NCI-H2081 (cell line): ENCODE measurements around the gene ABCC6.
"Not testable (repeated sequence)": the region's sequence is repeated elsewhere in the genome, so short reads cannot be mapped to it uniquely, and the experiment has no call there.

ENCODE experiments used
- DNase-seq, 2 experiments: peaks; one replicate each; lab custom pipeline; 2025; lab: John Stamatoyannopoulos, UW

Gene ABCC6

DNA sequence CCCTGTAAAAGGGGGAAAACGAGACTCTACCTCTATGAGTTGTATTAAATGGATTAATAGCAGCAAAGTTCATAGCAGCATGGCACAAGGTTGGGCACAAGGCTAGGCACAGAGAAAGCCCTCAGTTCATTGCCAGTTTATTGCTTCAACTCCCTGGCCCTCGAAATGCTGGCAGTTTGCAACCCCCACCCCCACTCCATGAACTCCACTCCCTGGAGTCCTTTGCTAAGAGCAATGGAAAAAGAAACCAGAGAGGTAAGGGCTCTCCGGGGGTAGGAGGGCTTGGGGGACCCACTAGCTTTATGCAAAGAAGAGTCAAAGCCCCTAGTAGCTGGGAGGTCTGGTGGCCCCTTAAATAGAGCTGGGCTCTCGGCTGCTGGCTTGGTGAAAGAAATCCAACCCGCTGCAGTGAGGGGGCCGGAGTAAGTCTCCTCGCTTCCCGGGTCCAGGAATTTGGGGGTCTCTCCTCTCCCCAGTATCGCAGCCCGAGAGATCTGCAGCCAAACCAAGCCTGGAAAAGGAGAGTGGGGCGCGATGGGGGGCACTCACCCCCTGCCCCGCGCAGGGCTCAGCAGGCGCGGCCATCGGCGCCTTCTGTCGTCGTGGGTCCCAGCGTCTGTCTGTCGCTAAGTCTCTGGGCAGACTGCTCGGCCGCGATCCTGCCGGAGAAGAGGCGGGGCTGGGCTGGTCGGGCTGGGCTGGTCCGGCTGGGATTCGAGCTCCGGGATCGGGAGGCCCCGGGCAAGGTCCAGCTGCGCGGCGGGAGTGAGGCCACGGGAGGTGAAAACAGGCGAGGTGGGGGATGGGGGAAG lies at the start of gene ABCC6:
ABCC6 (minus strand) TSS at position 645 of the 812 bp plus-strand sequence; CDS start at position 585, 60 bp downstream.
- not testable (repeated sequence) for DNase-seq

DNA sequence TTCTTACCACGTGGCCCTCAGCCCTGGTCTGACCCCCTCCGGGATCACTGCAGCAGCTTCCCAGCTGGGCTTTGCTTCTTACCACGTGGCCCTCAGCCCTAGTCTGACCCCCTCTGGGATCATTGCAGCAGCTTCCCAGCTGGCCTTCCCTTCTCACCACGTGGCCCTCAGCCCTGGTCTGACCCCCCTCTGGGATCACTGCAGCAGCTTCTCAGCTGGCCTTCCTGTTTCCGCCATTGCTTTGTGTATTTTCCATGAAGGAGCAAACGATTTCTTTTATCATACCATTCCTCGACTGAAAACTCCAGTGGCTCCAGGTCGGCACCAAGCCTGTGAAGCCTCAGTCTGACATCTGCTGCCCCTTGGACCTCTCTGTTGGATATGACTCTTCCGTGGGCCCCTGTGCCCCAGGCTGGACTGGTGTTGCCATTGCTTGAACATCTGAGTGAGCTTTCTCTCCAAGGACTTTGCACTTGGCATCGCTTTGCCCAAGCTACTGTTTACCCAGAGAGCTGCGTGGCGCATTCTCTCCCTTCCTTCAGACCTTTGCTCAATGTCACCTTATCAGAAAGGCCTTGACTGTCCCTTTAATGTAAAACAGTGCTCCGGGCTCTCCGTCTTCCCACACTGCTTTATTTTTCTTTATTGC lies 49.4 kb upstream of the ABCC6 start:
- not testable (repeated sequence) for DNase-seq

DNA sequence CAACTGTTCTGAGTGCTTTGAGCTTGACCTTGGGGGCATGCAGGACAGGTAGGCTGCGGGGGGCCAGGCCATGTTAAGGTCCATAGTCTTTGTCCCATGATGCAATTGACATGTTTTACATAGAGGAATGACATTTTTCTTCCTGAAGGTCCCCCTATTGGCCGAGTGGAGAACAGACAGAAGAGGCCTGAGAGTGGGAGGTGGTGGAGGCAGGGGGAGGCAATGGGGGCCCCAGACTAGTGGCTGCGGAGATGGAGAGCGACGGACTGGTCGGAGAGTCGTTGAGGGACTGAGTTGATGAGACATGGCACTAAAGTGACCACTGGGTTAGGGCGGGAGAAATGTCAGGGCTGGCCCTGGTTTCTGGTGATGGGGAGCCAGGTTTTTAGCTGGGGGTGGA lies 48.4 kb upstream of the ABCC6 start:
- DNase-seq, result not testable (repeated sequence)

DNA sequence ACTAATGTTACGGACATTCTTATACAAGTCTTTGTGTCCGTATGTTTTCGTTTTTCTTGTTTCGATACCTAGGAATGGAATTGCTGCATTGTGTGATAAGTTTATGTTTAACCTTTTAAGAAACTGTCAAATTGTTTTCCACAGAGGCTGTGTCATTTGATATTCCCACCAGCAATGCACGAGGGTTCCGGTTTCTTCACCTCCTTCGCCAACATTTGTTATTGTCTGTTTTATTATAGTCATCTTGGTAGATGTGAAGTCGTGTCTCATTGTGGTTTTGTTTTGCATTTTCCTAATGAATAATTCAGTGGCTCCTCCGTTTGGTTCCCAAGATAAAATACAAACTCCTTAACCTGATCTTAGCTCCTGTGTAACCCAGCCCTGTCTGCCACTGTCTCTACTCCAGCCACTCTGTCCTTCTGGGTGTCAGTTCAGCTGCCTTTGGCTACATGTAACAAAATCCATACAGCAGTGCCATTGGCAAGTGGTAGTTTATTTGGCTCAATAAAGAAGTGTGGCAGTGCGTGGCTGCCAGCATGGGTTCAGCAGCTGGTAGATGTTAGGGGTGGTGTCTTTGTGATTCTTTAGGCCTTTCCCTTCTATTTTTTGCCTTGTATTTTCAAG lies 45.0 kb upstream of the ABCC6 start:
- not testable (repeated sequence) for DNase-seq

DNA sequence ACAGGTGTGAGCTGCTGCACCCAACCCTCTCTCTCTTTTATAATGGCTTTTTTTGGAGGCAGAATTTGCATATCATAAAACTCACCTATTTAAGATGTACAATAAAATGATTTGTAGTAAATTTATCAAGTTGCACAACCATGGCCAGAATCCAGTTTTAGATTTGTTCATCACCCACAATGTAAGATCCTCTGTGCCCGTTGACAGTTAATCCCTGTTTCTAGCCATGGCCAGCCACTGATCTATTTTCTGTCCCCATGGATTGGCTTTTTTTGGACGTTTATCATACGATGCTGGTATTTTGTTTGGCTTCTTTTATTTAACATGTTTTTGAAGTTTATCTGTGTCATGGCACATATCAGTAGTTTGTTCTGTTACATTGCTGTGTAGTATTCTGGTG lies 44.4 kb upstream of the ABCC6 start:
- DNase-seq, result not testable (repeated sequence)

DNA sequence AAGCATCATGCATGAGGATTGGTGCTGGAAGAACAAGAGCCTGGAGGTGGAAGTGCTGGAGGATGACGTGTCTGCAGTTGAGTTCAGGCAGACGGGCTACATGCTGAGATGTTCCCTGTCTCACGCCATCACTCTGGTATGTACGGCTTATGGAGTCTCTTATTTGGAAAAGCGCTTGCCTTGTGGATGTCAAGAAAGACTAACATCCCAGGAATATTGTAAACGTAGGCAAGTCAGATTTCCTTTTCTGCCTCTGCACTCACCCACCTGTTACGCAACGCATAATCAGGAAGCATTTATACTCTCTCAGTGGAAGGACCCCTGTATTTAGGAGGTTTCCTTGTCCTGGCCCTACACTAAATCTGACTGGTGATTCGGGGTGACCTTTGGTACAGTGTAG lies 41.8 kb upstream of the ABCC6 start:
- not testable (repeated sequence) for DNase-seq

DNA sequence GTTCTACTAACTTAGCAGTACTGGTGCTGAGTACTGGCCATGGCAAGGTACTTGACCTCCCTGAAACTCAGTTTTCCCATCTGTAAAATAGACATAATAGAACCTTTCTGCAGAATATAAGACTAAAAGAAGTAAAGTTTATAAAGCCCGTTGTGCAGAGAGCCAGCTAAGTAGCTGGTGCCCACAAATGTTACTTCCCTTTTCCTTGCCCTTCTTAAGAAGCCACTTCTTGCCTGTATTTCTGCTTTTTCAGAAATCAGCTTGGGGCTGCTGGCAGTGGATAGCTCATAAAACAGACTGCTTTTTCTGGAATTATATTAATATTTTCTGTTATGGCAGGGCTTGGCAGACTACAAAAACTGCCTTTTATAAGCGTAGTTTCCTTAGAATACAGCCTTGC lies 40.7 kb upstream of the ABCC6 start:
- not testable (repeated sequence) for DNase-seq

DNA sequence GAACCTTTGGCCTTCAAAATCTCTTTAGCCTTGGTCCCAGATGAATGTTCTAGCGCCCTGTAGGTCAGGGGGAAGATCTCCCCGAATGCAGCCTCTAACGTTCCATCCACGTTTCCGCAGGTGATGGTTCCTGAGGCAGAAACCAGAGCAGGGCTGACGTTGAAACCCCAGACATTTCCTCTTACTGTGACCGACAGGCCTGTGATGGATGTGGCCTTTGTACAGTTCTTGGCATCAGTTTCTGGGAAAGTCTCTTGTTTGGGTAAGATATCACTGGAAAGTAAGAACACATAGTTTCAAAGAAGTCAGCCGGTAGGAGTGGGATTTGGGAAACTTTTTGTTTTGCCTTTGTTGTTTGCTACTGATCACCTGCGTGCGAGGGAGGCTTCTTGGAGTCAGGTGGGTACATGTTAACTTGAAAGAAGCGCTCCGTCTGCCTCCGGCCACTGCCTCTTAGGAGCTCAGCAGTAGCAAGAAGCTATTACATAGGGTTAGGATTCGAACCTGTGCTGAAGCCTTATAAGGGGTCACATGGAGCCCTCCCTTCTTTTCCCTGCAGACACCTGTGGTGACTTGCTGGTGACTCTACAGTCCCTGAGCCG lies 39.8 kb upstream of the ABCC6 start:
- DNase-seq, result not testable (repeated sequence)

DNA sequence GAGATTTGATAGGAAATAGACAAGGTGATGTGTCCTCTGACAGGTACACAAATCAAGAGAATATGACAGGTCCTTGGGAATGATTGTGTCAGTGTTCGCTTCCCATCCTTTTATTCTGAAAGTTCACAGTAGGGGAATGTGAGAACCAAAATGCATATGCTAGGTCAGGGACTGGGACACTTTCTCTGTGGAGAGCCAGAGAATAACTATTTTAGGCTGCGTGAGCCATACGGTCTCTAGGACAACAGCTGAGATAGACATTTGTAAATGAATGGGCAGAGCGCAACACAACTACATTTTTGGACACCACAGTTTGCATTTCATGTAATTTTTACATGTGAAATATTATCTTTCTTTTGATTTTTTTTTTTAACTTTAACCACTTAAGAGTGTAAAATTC lies 36.7 kb upstream of the ABCC6 start:
- DNase-seq, result not testable (repeated sequence)

DNA sequence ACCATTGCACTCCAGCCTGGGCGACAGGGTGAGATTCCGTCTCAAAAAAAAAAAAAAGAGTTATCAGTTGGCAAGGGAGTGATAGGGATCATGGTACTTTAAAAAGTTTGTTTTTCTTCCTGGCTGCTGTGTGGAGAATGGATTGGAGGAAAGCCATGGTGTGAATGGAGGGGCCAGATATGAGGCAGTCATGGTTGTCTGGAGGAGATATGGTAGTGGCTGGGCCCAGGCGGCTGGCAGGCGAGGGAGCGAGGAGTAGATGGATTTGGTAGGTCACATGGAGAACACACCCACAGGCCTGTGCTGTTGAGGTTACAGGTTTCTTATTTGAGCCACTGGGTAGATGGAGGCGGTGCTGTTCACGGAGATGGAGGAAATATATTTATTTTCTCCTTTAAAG lies 35.5 kb upstream of the ABCC6 start:
- DNase-seq, result not testable (repeated sequence)

DNA sequence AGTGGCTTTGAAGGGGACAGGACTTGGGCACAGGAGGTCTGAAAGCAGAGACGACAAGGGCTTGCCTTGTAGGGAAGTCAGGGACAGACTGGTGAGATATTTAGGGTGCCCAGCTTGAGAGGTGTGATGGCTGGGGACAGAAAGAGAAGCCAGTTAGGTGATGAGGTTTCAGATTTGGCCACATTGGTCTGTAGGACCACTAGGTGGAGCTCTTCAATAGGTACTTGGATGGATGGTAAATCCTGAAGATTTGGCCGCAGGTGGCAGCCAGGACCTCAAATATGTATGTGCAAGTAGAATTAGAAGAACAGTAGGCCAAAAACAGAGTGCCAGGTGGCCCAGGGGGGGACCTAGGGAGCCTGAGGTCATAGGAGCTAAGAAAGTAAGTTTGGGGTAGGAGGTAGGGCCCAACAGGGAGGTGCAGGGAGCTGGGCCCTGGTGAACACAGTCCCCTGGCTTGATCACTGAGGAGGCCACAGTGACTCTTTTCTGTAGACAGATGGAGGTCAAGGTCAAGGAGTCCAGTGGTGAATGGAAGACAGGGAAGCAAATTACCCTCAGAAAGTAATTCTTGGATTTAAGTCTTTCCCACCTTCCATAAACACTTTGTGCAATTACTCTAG lies 34.1 kb upstream of the ABCC6 start:
- not testable (repeated sequence) for DNase-seq

DNA sequence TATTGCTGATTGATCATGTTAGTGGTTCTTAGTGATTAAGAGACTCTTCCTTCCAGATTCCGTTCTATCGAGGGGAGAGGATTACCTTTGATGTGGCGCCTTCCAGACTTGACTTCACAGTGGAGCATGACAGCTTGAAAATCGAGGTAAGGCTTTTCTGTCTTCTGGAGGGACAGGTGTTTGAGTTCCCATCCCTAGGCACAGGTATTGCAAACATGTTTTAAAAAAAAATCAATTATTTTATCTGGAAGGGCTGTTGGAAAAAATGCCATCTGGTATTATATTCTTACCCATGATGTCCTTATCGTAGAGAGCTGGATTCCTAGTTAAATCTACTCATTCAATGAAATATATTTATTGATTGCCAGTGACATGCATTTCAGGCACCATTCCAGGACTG lies 29.1 kb upstream of the ABCC6 start:
- not testable (repeated sequence) for DNase-seq

DNA sequence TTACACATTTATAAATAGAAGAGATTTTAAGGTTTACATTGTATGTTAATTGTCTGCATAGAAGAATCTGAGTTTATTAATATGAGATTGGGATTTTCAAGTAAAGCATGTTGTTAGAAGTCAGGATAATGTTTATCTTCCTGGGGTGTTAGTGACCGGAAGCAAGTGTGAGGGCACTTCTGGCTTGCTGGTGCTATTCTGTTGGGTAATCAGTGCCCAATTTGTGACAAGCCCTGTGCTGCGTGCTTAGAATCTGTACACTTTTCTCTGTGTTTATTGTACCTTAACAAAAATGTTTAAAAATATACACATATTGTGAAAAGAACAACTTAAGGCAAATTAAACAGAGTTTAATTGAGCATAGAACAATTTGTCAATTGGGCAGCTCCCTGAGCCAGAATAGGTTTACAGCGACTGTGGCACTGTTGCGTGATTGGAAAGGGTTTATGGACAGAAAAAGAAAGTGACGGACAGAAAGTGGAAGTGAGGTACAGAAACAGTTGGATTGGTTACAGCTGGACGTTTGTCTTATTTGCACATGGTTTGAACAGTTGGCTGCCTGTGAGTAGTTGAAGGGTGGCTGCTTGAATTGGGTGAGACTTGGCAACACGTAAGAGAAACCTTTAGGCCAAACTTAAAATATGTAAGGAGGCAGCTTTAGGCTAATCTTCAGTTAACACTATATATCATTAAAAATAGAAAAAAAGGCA lies 26.5 kb upstream of the ABCC6 start:
- DNase-seq, result not testable (repeated sequence)

DNA sequence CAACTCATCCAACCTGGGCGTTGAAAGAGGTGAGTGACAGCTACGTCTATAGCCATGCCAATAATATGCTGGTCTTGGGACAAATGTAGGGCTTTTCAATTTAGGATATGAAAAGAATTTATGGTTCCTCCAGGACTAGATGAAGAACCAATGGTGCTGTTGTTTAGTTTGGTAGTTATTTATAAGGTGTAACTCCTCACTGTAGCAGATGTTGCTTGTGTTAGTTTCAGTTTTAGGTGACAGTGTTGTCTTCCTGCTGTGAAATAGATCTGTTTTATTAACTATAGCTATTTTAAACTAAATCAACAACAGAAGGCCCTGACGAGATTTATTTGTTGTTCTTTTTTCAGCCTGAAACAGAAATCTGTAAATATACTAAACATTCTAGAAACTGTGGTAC lies 24.1 kb upstream of the ABCC6 start:
- not testable (repeated sequence) for DNase-seq

DNA sequence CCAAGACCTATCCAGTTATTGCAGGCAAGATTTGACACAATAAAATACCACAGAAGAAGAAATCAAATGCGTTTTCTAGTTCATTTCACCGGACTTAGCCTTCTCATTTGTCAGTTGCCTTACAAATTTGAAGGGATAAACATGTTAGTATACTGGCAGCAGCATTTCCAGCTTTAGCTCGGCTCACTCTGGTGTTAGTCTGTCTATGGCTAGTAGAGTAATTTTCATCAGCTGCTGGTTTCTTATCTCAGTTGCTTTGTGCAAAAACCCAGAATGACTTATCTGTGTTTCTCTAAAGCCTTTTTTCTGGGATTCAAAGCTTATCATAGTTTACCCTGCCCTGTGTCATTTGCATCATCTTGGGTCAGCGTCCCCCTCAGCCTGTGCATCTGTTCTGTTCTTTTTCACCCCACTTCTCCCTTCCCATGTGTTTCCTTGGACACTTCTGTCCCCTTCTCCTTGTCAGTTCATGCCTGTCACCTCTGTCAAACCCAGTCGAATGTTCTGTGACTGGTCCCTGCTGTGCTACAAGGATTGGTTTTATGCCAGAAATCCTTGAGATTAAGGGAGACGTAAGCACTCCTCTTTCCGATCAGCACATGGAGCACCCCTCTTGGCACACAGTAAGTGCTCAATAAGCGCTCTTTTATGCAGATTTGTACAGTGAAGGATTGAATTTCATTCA lies 23.4 kb upstream of the ABCC6 start:
- DNase-seq, result not testable (repeated sequence)

DNA sequence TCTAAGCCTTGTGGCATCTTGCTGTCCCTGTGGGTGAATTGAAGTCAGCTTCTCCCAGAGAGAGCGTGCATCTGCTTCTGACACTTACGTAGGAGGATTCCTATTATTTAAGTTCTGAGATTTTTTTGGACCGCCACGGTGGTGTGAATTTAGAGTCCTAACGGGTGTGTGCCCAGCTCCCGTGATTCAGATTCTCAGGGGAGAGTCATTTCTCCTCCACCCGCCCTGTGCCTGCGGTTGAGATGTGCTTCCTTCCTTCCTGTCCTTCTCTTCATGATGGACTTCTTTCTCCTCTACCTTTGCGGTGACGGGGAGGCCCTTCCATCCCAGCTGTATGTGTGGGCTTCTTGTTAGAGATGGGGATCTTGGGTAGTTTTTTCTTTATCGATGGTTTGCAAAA lies 20.6 kb upstream of the ABCC6 start:
- DNase-seq, result not testable (repeated sequence)

DNA sequence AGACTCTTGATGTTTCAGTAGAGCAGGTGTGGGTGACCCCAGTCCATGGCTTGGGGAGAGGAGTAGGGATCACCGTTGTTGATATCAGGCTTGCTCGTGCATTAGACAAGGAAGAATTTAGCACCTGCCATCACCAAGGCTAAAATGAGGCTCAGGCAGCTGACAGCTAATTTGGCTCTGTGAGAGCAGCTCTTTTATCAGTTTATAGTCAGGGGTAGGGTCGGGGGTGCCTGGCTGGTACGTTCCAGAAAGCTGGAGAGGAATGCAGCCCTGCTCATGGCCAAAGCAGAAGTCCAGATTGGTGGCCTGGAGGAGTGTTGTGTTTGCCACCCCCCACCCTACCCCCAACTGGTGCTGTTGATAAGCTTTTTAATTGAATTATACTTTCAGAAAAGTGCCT lies 17.4 kb upstream of the ABCC6 start:
- DNase-seq, result not testable (repeated sequence)

DNA sequence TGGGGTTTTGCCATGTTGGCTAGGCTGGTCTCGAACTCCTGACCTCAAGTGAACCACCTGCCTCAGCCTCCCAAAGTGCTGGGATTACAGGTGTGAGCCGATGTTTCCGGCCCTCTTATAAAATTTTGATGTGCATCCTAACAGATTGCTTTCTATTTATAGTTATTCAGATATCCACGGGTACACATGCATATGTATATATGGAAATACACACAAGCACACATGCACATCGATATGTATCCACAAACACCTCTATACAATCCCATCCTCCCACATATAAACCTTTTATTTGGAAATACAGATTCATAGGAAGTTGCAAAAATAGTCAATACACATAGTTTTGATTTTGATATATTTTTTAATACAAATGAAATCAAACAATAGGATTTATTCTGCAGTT lies 14.4 kb upstream of the ABCC6 start:
- DNase-seq, result not testable (repeated sequence)

DNA sequence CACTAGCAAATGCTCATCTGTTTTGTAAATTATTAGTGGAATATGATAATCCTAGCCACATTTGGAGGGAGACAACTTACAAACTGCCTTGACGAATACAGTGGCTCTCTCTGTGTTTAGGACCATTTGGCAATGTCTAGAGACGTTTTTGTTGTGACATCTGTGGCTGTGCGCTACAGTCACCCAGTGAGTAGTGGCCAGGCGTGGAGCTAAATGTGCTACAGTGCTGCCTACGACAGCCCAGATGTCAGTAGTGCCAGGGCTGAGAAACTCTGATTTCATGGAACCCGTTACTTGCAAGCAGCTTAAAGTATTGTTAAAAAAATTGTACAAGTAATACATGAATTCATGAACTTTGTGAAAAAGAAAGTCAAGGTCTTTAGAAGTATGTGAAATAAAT lies 13.8 kb upstream of the ABCC6 start:
- not testable (repeated sequence) for DNase-seq

DNA sequence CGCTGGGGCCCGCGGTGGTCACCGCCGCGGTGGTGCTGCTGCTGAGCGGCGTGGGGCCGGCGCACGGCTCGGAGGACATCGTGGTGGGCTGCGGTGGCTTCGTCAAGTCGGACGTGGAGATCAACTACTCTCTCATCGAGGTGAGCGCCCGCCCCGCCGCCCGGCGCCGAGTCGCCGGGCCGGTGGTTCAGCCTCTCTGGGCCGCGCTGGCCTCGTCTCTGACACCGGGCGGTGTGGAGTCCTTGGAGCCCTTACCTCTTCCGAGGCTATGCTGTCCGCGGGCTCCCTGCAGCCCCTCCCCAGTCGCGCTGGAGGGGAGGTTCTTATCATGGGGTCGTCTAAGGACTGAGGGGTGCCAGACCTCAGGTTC lies 9.4 kb upstream of the ABCC6 start:
- not testable (repeated sequence) for DNase-seq
